Panc1 (cell line): ENCODE results near the gene NDUFS6. TPM values are rescaled to one million over a fixed set of nuclear protein-coding genes. Genes with fewer than 3 reads are reported as not detected.

ENCODE experiments used
- ATAC-seq: fragments of 200-7000 bp; cut with Tn5 transposase; 2 replicates; pipeline ENCODE4 v1.9.1; 2020; ENCODE audit warnings: mild to moderate bottlenecking, moderate library complexity
- BruUV-seq: library from RNA; stranded (reverse); fragments of 400-500 nt; replicated peaks from 2 replicates; lab custom pipeline; 2021; lab: Mats Ljungman, UMichigan
- CTCF ChIA-PET: fragments of 300-600 bp; sonication (Branson Sonifier 250); formaldehyde crosslinking; loops from one replicate; lab custom pipeline; 2022; ENCODE audit warnings: antibody characterized with exemption; lab: Charles Lee
- POLR2A ChIA-PET: fragments of 300-600 bp; sonication (Branson Sonifier 250); formaldehyde crosslinking; loops from one replicate; lab custom pipeline; 2022; ENCODE audit warnings: antibody characterized with exemption; lab: Charles Lee
- DNase-seq: peaks from one replicate; pipeline ENCODE4 v3.0.0-alpha.2; 2010; ENCODE audit warnings: low read depth, low spot score
- H3K27ac ChIP-seq: 2 replicates; pipeline ENCODE4 v1.5.1; 2011; ENCODE audit warnings: mild to moderate bottlenecking, low read length, inconsistent platforms
- H3K27me3 ChIP-seq: fragments of 200-500 bp; sonication (Bioruptor generic); 2 replicates; pipeline ENCODE4 v1.6.0; 2014; ENCODE audit warnings: low read length, inconsistent platforms; ENCODE audit not compliant: control insufficient read depth, insufficient read depth
- H3K36me3 ChIP-seq: fragments of 200-500 bp; sonication (Bioruptor generic); 2 replicates; pipeline ENCODE4 v1.5.1; 2014; ENCODE audit warnings: inconsistent platforms, mild to moderate bottlenecking, low read length, moderate library complexity; ENCODE audit not compliant: control insufficient read depth, insufficient read depth
- H3K4me1 ChIP-seq: 2 replicates; pipeline ENCODE4 v1.5.1; 2011; ENCODE audit warnings: inconsistent platforms, mild to moderate bottlenecking, low read length, moderate library complexity; ENCODE audit not compliant: control insufficient read depth, insufficient read depth
- H3K4me3 ChIP-seq, 2 experiments: 2 replicates each; pipeline ENCODE4 v1.5.1; 2011 to 2012; ENCODE audit warnings: low read depth in 2 of 2, low read length in 2 of 2, mild to moderate bottlenecking in 2 of 2, inconsistent platforms in 1 of 2, moderate library complexity in 1 of 2
- H3K9me3 ChIP-seq: fragments of 200-500 bp; sonication (Bioruptor generic); 2 replicates; pipeline ENCODE4 v1.5.1; 2014; ENCODE audit warnings: low read depth, mild to moderate bottlenecking, inconsistent platforms, low read length, moderate library complexity; ENCODE audit not compliant: control insufficient read depth, insufficient read depth
- POLR2AphosphoS5 ChIP-seq: IDR thresholded peaks from 2 replicates; pipeline ENCODE4 v1.6.1; 2012; ENCODE audit warnings: mild to moderate bottlenecking, low read depth, low read length, moderate library complexity
- SIN3A ChIP-seq: IDR thresholded peaks from 2 replicates; pipeline ENCODE4 v1.6.1; 2012; ENCODE audit warnings: low read depth, mild to moderate bottlenecking, low read length, moderate library complexity, borderline replicate concordance; ENCODE audit not compliant: insufficient read depth
- TCF7L2 ChIP-seq: IDR thresholded peaks from 2 replicates; pipeline ENCODE4 v1.6.1; 2011; ENCODE audit warnings: mild to moderate bottlenecking, low read depth, low read length, inconsistent platforms
- in situ Hi-C: cut with HindIII; loops from 2 replicates; pipeline ENCODE4 v1.10.0; 2016; ENCODE audit warnings: low sequenced_read_pairs, low pct_unique_long_range_greater_than_20kb
- intact Hi-C: fragments of 100-400 bp; cut with micrococcal nuclease; formaldehyde crosslinking; loops from one replicate; pipeline ENCODE4 v1.10.0; 2022; ENCODE audit not compliant: unreplicated experiment
- total RNA-seq: library from RNA; stranded (reverse); gene quantifications from one replicate; pipeline ENCODE4 v1.2.1, GENCODE V29; 2021; ENCODE audit not compliant: unreplicated experiment
- TF ChIP-seq, protein P1 (sequence below): fragments of 450-650 bp; IDR thresholded peaks from 2 replicates; pipeline ENCODE4 v1.5.1; 2017; ENCODE audit warnings: mild to moderate bottlenecking
- TF ChIP-seq, protein P2 (sequence below), 2 experiments: IDR thresholded peaks; 2 replicates each; pipeline ENCODE4 v1.6.1; 2011 to 2012; ENCODE audit warnings: low read depth in 2 of 2, control low read depth in 1 of 2, low read length in 1 of 2, mild to moderate bottlenecking in 1 of 2, moderate library complexity in 1 of 2; ENCODE audit not compliant: insufficient read depth in 1 of 2

NDUFS6 gene
- total RNA-seq, 1 experiment from 2014 or later: 70.6 TPM

GRCh38 chr5:1763960-1764605 lies 37.1 kb upstream of the NDUFS6 start:
- no peak for ATAC-seq
- no peak overlapping the region for H3K27ac ChIP-seq

GRCh38 chr5:1764606-1764960 lies 36.6 kb upstream of the NDUFS6 start:
- H3K27me3 ChIP-seq: no peaks in the 10 kb centered on the region
- intact Hi-C loops: no loop called here
- ChIA-PET CTCF (interaction anchor here (2.1 kb wide), 1 partner anchor 275 kb away, joined by 6 read pairs; no protein-coding TSS in a partner anchor), POLR2A (no interaction called here)
- H3K9me3 ChIP-seq: no peaks in the 10 kb centered on the region
- H3K4me1 ChIP-seq: no peaks in the 10 kb centered on the region
- H3K27ac ChIP-seq: no peak overlapping the region
- no peaks in the 10 kb centered on the region for H3K36me3 ChIP-seq
- in situ Hi-C loops: no loop called here
- no peak for DNase-seq
- TF ChIP-seq SIN3A (no peak), POLR2AphosphoS5 (no peak), TCF7L2 (no peak)
- TF ChIP-seq, protein P1, sequence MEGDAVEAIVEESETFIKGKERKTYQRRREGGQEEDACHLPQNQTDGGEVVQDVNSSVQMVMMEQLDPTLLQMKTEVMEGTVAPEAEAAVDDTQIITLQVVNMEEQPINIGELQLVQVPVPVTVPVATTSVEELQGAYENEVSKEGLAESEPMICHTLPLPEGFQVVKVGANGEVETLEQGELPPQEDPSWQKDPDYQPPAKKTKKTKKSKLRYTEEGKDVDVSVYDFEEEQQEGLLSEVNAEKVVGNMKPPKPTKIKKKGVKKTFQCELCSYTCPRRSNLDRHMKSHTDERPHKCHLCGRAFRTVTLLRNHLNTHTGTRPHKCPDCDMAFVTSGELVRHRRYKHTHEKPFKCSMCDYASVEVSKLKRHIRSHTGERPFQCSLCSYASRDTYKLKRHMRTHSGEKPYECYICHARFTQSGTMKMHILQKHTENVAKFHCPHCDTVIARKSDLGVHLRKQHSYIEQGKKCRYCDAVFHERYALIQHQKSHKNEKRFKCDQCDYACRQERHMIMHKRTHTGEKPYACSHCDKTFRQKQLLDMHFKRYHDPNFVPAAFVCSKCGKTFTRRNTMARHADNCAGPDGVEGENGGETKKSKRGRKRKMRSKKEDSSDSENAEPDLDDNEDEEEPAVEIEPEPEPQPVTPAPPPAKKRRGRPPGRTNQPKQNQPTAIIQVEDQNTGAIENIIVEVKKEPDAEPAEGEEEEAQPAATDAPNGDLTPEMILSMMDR: no peak
- TF ChIP-seq, protein P2, sequence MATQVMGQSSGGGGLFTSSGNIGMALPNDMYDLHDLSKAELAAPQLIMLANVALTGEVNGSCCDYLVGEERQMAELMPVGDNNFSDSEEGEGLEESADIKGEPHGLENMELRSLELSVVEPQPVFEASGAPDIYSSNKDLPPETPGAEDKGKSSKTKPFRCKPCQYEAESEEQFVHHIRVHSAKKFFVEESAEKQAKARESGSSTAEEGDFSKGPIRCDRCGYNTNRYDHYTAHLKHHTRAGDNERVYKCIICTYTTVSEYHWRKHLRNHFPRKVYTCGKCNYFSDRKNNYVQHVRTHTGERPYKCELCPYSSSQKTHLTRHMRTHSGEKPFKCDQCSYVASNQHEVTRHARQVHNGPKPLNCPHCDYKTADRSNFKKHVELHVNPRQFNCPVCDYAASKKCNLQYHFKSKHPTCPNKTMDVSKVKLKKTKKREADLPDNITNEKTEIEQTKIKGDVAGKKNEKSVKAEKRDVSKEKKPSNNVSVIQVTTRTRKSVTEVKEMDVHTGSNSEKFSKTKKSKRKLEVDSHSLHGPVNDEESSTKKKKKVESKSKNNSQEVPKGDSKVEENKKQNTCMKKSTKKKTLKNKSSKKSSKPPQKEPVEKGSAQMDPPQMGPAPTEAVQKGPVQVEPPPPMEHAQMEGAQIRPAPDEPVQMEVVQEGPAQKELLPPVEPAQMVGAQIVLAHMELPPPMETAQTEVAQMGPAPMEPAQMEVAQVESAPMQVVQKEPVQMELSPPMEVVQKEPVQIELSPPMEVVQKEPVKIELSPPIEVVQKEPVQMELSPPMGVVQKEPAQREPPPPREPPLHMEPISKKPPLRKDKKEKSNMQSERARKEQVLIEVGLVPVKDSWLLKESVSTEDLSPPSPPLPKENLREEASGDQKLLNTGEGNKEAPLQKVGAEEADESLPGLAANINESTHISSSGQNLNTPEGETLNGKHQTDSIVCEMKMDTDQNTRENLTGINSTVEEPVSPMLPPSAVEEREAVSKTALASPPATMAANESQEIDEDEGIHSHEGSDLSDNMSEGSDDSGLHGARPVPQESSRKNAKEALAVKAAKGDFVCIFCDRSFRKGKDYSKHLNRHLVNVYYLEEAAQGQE (IDR thresholded peaks at IDR 0.05; ENCODE audit: insufficient read depth in 1 of 2, low read depth in 2 of 2, low read length in 1 of 2): no peak
- no peak overlapping the region for H3K4me3 ChIP-seq
- no TSS peak for BruUV-seq
- ATAC-seq: no peak

More at GRCh38 chr5:1763960-1764605, 37.1 kb upstream of the NDUFS6 start:
- ChIA-PET CTCF (interaction anchor here (0.6 to 2.1 kb wide), 2 partner anchors 275 to 1040 kb away, joined by 5 to 6 read pairs; no protein-coding TSS in a partner anchor), POLR2A (no interaction called here)
- TF ChIP-seq, protein P2 (IDR thresholded peaks at IDR 0.05; ENCODE audit: insufficient read depth in 1 of 2, low read depth in 2 of 2, low read length in 1 of 2): no peak
- TF ChIP-seq, protein P1: peak; percentile 57
- intact Hi-C loops (loop anchor here (2.0 kb wide), 1 partner anchor 275 kb away; no protein-coding TSS in a partner anchor), in situ Hi-C loops (no loop called here)
- no peaks in the 10 kb centered on the region for H3K9me3 ChIP-seq
- BruUV-seq: no TSS peak
- H3K4me1 ChIP-seq: no peaks in the 10 kb centered on the region
- no peak for DNase-seq
- no peak overlapping the region for H3K4me3 ChIP-seq
- H3K27me3 ChIP-seq: no peaks in the 10 kb centered on the region
- H3K36me3 ChIP-seq: no peaks in the 10 kb centered on the region
